Muscle of leg (tissue), 11 donors: ENCODE data around the gene CCDC91. TPM values are rescaled to one million over a fixed set of nuclear protein-coding genes. Genes with fewer than 3 reads are reported as not detected.

Experiments
- DNase-seq: peaks from one replicate; pipeline ENCODE4 v3.0.0; 2013
- H3K27ac ChIP-seq: one replicate; pipeline ENCODE4 v1.5.1; 2013; ENCODE audit warnings: mild to moderate bottlenecking, low read length, control low read depth
- H3K27me3 ChIP-seq: one replicate; pipeline ENCODE4 v1.6.1; 2013; ENCODE audit warnings: low read length; ENCODE audit not compliant: control insufficient read depth, insufficient read depth
- H3K36me3 ChIP-seq: one replicate; pipeline ENCODE4 v1.6.1; 2013; ENCODE audit warnings: low read length; ENCODE audit not compliant: control insufficient read depth, insufficient read depth
- H3K4me1 ChIP-seq: one replicate; pipeline ENCODE4 v1.6.1; 2013; ENCODE audit warnings: low read length; ENCODE audit not compliant: control insufficient read depth, insufficient read depth
- H3K4me3 ChIP-seq: one replicate; pipeline ENCODE4 v1.5.1; 2013; ENCODE audit warnings: low read length, control low read depth
- H3K9me3 ChIP-seq: replicated peaks from 2 replicates; pipeline ENCODE4 v1.6.1; 2013; ENCODE audit warnings: low read depth, low read length; ENCODE audit not compliant: control insufficient read depth
- WGBS: methylation state at CpG from one replicate; pipeline ENCODE4 v1.1.5; 2013; ENCODE audit warnings: missing lambda C conversion rate; ENCODE audit not compliant: insufficient coverage; 5-methylcytosine and 5-hydroxymethylcytosine counted together
- polyA plus RNA-seq, 8 donors: library from polyadenylated mRNA; unstranded; fragments of 120-200 nt; gene quantifications; one replicate each; pipeline versions ENCODE4 v1.2.1 to v1.2.3, GENCODE V29; 2013; ENCODE audit warnings: inconsistent platforms in 1 of 8, low replicate concordance in 1 of 8; ENCODE audit not compliant: insufficient read length in 8 of 8, insufficient read depth in 1 of 8
- total RNA-seq: library from RNA; stranded (reverse); fragments of 120-200 nt; gene quantifications from one replicate; pipeline ENCODE4 v1.2.4, GENCODE V29; 2013

The CCDC91 gene
- total and polyA plus RNA-seq, 9 donors = 18.5 to 30.0 (median 22.6) TPM

GRCh38 chr12:28343713-28344112 is 153.5 kb downstream of the CCDC91 start:
- Histone ChIP-seq H3K9me3 (no peaks in the 10 kb centered on the region), H3K36me3 (no peaks in the 10 kb centered on the region), H3K4me1 (no peaks in the 10 kb centered on the region), H3K4me3 (no peak overlapping the region), H3K27me3 (no peaks in the 10 kb centered on the region), H3K27ac (no peak overlapping the region)
- WGBS = no CpG with 5 or more reads among the region's 1 CpG
- peak; percentile 34 for DNase-seq

DNA sequence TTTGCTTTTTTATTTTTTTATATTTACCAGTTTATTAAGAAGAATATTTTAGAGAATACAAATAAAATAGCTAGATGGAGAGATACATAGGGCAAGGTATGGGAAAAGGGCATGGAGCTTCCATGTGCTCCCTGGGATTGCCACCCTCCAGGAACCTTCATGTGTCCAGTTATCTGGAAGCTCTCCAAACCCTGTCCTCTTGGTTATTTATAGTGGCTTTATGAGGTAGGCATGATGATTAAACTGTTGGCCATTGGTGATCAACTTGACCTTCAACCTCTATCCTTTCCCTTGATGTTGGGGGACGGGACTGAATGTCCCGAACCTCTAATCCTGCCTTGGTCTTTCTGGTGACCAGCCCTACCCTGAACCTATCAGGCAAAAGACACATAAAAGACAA is 156.3 kb downstream of the CCDC91 start:
- no peaks in the 10 kb centered on the region for H3K9me3 ChIP-seq
- no peaks in the 10 kb centered on the region for H3K36me3 ChIP-seq
- no peak overlapping the region for H3K27ac ChIP-seq
- no peak for DNase-seq
- H3K4me1 ChIP-seq = no peaks in the 10 kb centered on the region
- no peaks in the 10 kb centered on the region for H3K27me3 ChIP-seq
- no peak overlapping the region for H3K4me3 ChIP-seq
- no CpG with 5 or more reads among the region's 2 CpGs for WGBS

GRCh38 chr12:28349196-28349595 is 158.9 kb downstream of the CCDC91 start:
- Histone ChIP-seq H3K4me3 (no peak overlapping the region), H3K9me3 (peaks cover 7% of the 10 kb centered on the region), H3K27ac (no peak overlapping the region), H3K4me1 (no peaks in the 10 kb centered on the region), H3K27me3 (no peaks in the 10 kb centered on the region), H3K36me3 (no peaks in the 10 kb centered on the region)
- WGBS = no CpG with 5 or more reads among the region's 2 CpGs
- no peak for DNase-seq

DNA sequence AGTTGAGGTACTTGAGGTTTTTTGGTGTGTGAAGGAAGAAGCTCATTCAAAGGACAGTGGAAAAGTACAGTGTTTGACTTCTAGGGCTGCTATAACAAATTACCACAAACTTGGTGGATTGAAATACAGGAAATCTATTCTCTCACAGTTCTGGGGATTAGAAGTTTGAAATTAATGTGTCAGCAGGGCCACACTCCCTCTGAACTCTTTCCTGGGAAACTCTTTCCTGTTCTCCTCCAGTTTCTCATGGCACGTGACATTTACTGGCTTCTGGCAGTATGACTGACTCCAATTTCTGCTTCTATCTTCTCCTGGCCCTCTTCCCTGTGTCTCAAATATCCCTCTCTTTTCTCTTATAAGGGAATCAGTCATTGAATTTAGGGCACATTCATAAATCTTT is 160.2 kb downstream of the CCDC91 start:
- WGBS = 57% methylated on average over 1 of the region's 1 CpG

DNA sequence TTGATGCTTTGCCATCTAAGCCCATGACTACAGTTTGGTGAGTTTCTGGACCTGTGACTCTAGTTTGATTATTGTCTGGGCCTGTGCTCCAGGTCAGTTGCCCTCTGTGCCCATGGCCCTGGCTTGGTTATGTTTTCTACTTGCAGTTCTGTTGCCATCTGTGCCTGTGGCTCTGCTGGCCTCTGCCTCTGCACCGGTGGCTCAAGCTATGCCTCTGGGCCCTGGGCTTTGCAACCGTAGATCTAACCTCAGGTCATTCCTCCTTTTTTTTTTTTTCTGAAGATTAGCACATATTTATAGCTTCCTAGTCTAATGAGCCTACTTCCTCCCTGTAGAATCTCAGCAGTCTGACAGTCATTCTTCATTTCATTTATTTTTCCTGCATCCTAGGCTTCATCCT is 161.2 kb downstream of the CCDC91 start:
- Histone ChIP-seq H3K4me3 (no peak overlapping the region), H3K4me1 (no peaks in the 10 kb centered on the region), H3K27me3 (no peaks in the 10 kb centered on the region), H3K9me3 (peaks cover 7% of the 10 kb centered on the region), H3K27ac (no peak overlapping the region), H3K36me3 (no peaks in the 10 kb centered on the region)
- DNase-seq = no peak
- WGBS = 65% methylated on average over 2 of the region's 2 CpGs

More for the DNA sequence above, 160.2 kb downstream of the CCDC91 start:
- no peak overlapping the region for H3K27ac ChIP-seq
- no peaks in the 10 kb centered on the region for H3K36me3 ChIP-seq
- DNase-seq = no peak
- no peaks in the 10 kb centered on the region for H3K27me3 ChIP-seq
- H3K4me3 ChIP-seq = no peak overlapping the region
- H3K9me3 ChIP-seq = peaks cover 7% of the 10 kb centered on the region
- H3K4me1 ChIP-seq = no peaks in the 10 kb centered on the region

GRCh38 chr12:28355161-28355560 is 164.9 kb downstream of the CCDC91 start:
- no peak overlapping the region for H3K27ac ChIP-seq
- H3K36me3 ChIP-seq = no peaks in the 10 kb centered on the region
- H3K9me3 ChIP-seq = peaks cover 7% of the 10 kb centered on the region
- H3K4me3 ChIP-seq = no peak overlapping the region
- H3K4me1 ChIP-seq = no peaks in the 10 kb centered on the region
- no peak for DNase-seq
- H3K27me3 ChIP-seq = no peaks in the 10 kb centered on the region

GRCh38 chr12:28360253-28360652 is 170.0 kb downstream of the CCDC91 start:
- DNase-seq = no peak
- no peaks in the 10 kb centered on the region for H3K36me3 ChIP-seq

GRCh38 chr12:28367326-28367725 is 177.1 kb downstream of the CCDC91 start:
- DNase-seq = no peak

More at GRCh38 chr12:28360253-28360652, 170.0 kb downstream of the CCDC91 start:
- H3K27ac ChIP-seq = no peak overlapping the region
- H3K27me3 ChIP-seq = no peaks in the 10 kb centered on the region
- no peak overlapping the region for H3K4me3 ChIP-seq
- H3K9me3 ChIP-seq = no peaks in the 10 kb centered on the region
- H3K4me1 ChIP-seq = no peaks in the 10 kb centered on the region
- WGBS = 40% methylated on average over 1 of the region's 2 CpGs

DNA sequence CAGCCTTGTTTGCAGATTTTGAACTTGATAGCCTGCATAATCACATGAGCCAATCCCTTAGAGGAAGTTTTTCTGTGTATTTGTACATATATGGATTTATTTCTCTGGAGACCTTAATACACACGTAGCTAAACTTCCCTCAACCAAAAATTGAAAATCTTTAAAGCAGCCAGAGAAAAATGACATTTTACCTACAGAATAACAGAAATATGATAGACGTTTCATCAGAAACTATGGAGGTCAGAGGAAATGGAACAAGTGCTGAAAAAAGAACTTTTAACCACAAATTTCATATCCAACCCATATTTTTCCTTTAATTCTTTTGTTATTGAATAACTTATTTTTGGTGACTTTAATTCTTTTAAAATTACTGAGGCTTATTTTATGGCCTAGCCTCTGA is 177.7 kb downstream of the CCDC91 start:
- Histone ChIP-seq H3K9me3 (peaks cover 29% of the 10 kb centered on the region), H3K4me1 (no peaks in the 10 kb centered on the region), H3K27ac (no peak overlapping the region), H3K27me3 (no peaks in the 10 kb centered on the region), H3K36me3 (peaks cover 6% of the 10 kb centered on the region), H3K4me3 (no peak overlapping the region)
- no peak for DNase-seq
- no CpG with 5 or more reads among the region's 2 CpGs for WGBS

More at GRCh38 chr12:28367326-28367725, 177.1 kb downstream of the CCDC91 start:
- no CpG with 5 or more reads among the region's 1 CpG for WGBS
- no peaks in the 10 kb centered on the region for H3K4me1 ChIP-seq
- H3K27ac ChIP-seq = no peak overlapping the region
- H3K9me3 ChIP-seq = peaks cover 29% of the 10 kb centered on the region
- H3K36me3 ChIP-seq = peaks cover 6% of the 10 kb centered on the region
- H3K27me3 ChIP-seq = no peaks in the 10 kb centered on the region
- no peak overlapping the region for H3K4me3 ChIP-seq

DNA sequence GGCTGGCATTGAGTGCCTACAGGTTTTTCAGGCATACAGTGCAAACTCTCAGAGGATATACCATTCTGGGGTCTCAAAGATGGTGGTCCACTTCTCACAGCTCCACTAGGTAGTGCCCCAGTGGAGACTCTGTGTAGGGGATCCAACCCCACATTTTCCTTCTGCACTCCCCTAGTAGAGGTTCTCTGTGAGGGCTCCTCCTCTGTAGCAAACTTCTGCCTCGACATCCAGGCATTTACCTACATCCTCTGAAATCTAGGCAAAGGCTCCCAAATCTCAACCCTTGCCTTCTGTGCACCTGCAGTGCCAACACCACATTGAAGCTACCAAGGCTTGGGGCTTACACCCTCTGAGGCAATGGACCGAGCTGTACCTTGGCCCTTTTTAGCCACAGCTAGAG is 179.2 kb downstream of the CCDC91 start:
- H3K4me1 ChIP-seq = no peaks in the 10 kb centered on the region
- WGBS = 100% methylated on average over 1 of the region's 2 CpGs
- no peak overlapping the region for H3K4me3 ChIP-seq
- no peaks in the 10 kb centered on the region for H3K27me3 ChIP-seq
- peaks cover 6% of the 10 kb centered on the region for H3K36me3 ChIP-seq
- H3K9me3 ChIP-seq = peaks cover 29% of the 10 kb centered on the region
- DNase-seq = no peak
- H3K27ac ChIP-seq = no peak overlapping the region

GRCh38 chr12:28374556-28374955 is 184.3 kb downstream of the CCDC91 start:
- Histone ChIP-seq H3K36me3 (peaks cover 4% of the 10 kb centered on the region), H3K4me1 (no peaks in the 10 kb centered on the region), H3K27me3 (no peaks in the 10 kb centered on the region), H3K27ac (no peak overlapping the region), H3K9me3 (peaks cover 18% of the 10 kb centered on the region), H3K4me3 (no peak overlapping the region)
- DNase-seq = peak; percentile 63
